ENCODE results near the gene PITRM1. TPM values are rescaled to one million over a fixed set of nuclear protein-coding genes. Genes with fewer than 3 reads are reported as not detected.

PITRM1 gene
- total and polyA plus RNA-seq, 2 experiments from 2014 or later = 79.7 to 94.4 TPM

DNA sequence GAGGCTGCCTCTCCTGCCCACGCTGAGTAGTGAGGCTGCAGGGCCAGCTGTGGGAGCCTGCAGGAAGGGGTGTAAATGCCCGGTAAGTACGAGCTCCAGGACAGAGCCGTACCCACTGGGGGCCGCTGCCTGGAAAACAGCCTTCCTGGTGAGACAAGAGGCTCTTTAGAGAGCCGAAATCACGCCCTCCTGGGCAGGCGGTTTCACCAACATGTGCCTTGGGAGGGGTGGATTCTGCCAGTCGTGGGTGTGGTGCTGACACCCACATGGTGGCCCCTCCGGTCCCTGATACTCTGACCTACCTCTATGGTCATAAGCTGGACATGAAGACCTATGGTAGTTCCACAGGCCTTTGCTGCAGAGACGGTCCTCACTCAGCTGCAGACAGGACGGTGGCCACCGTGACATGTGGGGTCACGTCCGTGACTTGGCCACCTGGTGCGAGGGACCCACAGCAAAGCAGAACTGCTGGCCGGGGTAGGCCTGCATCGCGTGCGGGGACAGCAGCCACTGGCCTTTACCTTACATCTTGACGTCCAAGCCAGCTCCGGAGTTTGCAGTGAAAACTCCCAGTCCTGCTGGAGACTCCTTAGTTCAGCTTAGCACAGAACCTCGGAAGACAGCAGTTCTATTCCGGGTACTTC, 46.9 kb downstream of the PITRM1 start:
- Histone ChIP-seq H3K4me3 (no peak overlapping the region), H3F3A (ENCODE audit: insufficient read depth) (no peaks in the 10 kb centered on the region), H3K27ac (no peak overlapping the region), H2AFZ (no peak overlapping the region), H3K4me1 (ENCODE audit: insufficient read depth) (no peaks in the 10 kb centered on the region), H3K36me3 (ENCODE audit: low read depth) (peaks cover 13% of the 10 kb centered on the region; the same call in 1 of the 2 replicates), H3K79me2 (ENCODE audit: insufficient read depth) (no peaks in the 10 kb centered on the region), H3K4me2 (ENCODE audit: unreplicated experiment) (no peak overlapping the region), H3K9me2 (ENCODE audit: insufficient read depth) (no peaks in the 10 kb centered on the region), H4K20me1 (ENCODE audit: insufficient read depth) (no peaks in the 10 kb centered on the region), H3K9ac (no peak overlapping the region), H3K9me3 (ENCODE audit: low read depth) (no peaks in the 10 kb centered on the region), H3K27me3 (replicated peaks; ENCODE audit: insufficient read depth) (no peaks in the 10 kb centered on the region)
- WGBS, 2 experiments (ENCODE audit: low coverage in 1 of 2, low lambda C conversion rate in 2 of 2, missing lambda C conversion rate in 2 of 2) = 95% methylated on average over 24 of the region's 24 CpGs
- in situ Hi-C loops (cut with MboI) = no loop called here
- no peak for DNase-seq
- no peak for TF ChIP-seq EZH2phosphoT487 (IDR thresholded peaks at IDR 0.05; ENCODE audit: insufficient read depth, low read depth)
- TF ChIP-seq EZH2 (IDR thresholded peaks at IDR 0.05; ENCODE audit: insufficient read depth, poor library complexity, severe bottlenecking) = no peak

DNA sequence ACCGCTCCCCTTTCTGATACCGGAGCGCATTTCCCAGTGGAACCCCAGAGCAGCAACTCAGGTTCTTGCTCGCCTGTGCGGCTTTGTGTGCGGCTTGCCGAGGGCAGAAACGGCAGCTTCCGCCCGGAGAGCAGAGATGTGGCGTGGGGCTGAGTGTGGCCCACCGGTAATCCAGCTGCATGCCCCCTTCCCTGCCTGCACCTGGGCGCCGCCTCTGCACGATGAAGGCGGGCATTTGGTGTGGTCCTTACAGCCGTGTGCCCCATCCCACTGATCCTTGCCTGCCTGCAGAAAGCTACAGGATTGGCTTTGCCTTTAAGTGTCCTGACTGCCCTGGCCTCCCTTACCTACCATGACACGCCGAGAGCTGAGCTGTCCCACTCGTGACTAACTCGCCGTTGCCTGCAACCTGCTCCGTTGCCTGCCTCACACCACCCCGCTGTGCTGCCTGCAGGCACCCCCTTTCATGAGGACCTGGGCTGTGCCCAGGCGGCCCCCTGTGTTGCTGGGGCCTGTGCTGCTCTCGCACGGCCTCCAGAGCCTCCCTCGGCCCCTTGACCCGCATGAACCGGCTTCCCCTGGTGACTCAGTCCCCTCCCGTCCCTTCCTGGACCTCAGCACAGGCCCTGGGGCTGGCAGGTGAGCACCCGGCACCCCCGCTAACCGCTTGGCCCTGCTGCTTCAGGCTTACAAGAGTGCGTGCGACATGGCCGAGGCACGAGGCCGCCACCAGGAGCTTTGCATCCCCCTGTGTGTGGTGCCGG, 48.0 kb downstream of the PITRM1 start:
- H3K27ac ChIP-seq = no peak overlapping the region
- H3K4me3 ChIP-seq = no peak overlapping the region
- no peak for TF ChIP-seq EZH2phosphoT487 (IDR thresholded peaks at IDR 0.05; ENCODE audit: insufficient read depth, low read depth)
- TF ChIP-seq EZH2 (IDR thresholded peaks at IDR 0.05; ENCODE audit: insufficient read depth, poor library complexity, severe bottlenecking) = no peak
- no peaks in the 10 kb centered on the region for H3K79me2 ChIP-seq (ENCODE audit: insufficient read depth)
- H3K9ac ChIP-seq = no peak overlapping the region
- in situ Hi-C loops (cut with MboI) = no loop called here
- no peaks in the 10 kb centered on the region for H3K9me2 ChIP-seq (ENCODE audit: insufficient read depth)
- no peaks in the 10 kb centered on the region for H3K27me3 ChIP-seq (replicated peaks; ENCODE audit: insufficient read depth)
- no peak overlapping the region for H3K4me2 ChIP-seq (ENCODE audit: unreplicated experiment)
- WGBS, 2 experiments (ENCODE audit: low coverage in 1 of 2, low lambda C conversion rate in 2 of 2, missing lambda C conversion rate in 2 of 2) = 97% methylated on average over 36 to 40 of the region's 40 CpGs
- no peaks in the 10 kb centered on the region for H3K4me1 ChIP-seq (ENCODE audit: insufficient read depth)
- H3K36me3 ChIP-seq (ENCODE audit: low read depth) = peaks cover 15% of the 10 kb centered on the region; the same call in 1 of the 2 replicates
- no peak overlapping the region for H2AFZ ChIP-seq
- no peaks in the 10 kb centered on the region for H4K20me1 ChIP-seq (ENCODE audit: insufficient read depth)
- H3K9me3 ChIP-seq (ENCODE audit: low read depth) = no peaks in the 10 kb centered on the region
- no peaks in the 10 kb centered on the region for H3F3A ChIP-seq (ENCODE audit: insufficient read depth)
- DNase-seq = no peak

DNA sequence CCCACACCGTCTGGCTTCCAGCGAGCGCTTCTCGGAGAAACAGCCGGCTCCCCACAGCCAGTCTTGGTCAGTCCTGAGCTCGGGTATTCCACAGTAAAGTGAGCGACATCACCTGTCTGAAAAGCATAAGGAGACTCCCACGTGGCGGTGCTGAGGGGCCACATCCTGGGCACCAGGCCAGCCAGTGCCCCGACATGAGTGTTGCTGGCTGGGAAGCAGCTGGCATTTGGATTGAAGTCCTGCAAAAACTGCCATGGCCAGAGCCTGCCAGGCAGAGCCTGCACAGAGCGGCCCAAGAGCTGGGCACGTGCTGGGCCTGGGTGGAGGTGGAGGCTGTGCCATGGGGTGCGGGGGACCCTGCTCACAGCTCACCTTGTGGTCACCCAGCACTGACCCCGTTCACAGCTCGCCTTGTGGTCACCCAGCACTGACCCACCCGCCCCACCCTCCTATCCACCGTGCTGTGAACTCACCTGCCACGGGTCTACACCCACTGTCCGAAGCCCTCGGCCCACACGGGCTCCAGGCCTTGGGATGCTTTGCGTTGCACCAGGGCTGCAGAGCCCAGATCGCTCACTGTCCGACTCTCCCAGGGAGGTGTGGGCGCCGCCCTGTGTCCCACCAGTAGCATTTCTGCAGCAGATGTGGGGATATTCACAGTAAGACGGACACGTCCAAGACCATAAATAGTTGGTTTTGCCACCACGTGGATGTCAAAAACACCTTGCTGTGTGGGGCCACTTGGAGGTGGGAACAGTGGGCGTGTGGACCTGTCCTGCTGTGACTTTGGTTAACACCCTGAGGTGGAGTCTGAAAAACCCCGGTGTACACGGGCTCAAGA, 48.8 kb downstream of the PITRM1 start:
- H2AFZ ChIP-seq = no peak overlapping the region
- 90 to 91% methylated on average over 32 of the region's 32 CpGs for WGBS, 2 experiments (ENCODE audit: low coverage in 1 of 2, low lambda C conversion rate in 2 of 2, missing lambda C conversion rate in 2 of 2)
- H3K9ac ChIP-seq = no peak overlapping the region
- no peak overlapping the region for H3K4me3 ChIP-seq
- in situ Hi-C loops (cut with MboI) = no loop called here
- no peaks in the 10 kb centered on the region for H3K9me2 ChIP-seq (ENCODE audit: insufficient read depth)
- H3F3A ChIP-seq (ENCODE audit: insufficient read depth) = no peaks in the 10 kb centered on the region
- no peaks in the 10 kb centered on the region for H4K20me1 ChIP-seq (ENCODE audit: insufficient read depth)
- TF ChIP-seq EZH2phosphoT487 (IDR thresholded peaks at IDR 0.05; ENCODE audit: insufficient read depth, low read depth) (no peak), EZH2 (IDR thresholded peaks at IDR 0.05; ENCODE audit: insufficient read depth, poor library complexity, severe bottlenecking) (no peak)
- H3K36me3 ChIP-seq (ENCODE audit: low read depth) = peaks cover 15% of the 10 kb centered on the region; the same call in 1 of the 2 replicates
- H3K4me1 ChIP-seq (ENCODE audit: insufficient read depth) = no peaks in the 10 kb centered on the region
- no peaks in the 10 kb centered on the region for H3K27me3 ChIP-seq (replicated peaks; ENCODE audit: insufficient read depth)
- no peak overlapping the region for H3K27ac ChIP-seq
- no peaks in the 10 kb centered on the region for H3K9me3 ChIP-seq (ENCODE audit: low read depth)
- no peak for DNase-seq
- no peaks in the 10 kb centered on the region for H3K79me2 ChIP-seq (ENCODE audit: insufficient read depth)
- no peak overlapping the region for H3K4me2 ChIP-seq (ENCODE audit: unreplicated experiment)

DNA sequence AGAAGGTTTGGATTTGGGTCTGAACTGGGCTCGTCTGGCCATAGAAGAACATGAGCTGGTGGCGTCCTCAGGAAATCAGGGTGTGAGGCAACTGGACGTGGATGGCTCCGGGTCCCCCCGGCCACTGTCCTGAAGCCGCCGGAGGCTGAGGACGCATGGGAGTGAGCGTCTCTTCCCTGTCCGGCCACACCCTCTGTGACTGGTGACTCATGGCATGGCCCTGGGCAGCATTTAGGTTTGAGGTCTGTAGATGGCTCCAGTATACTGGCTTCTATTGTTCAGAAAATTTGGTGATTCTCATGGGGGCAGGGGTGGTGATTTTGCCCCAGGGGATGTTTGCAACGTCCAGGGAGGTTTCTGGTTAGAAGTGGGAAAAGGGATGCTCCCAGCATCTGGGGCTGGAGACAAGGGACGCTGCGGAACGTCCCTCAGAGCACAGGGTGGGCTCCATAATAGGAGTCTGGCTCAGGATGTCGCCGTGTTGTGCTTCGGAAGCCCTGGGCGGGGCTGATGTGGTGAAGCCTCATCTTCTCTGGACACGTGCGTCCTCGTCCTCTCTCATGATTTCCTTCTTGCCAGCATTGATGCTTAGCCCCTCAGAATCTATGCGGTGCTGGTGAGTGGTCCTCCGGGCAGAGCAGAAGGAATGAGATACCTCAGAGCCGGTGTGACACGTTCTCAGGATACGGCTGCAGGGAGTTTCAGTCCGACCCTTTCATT, 49.9 kb downstream of the PITRM1 start:
- 66 to 69% methylated on average over 27 of the region's 27 CpGs for WGBS, 2 experiments (ENCODE audit: low coverage in 1 of 2, low lambda C conversion rate in 2 of 2, missing lambda C conversion rate in 2 of 2)
- no peak overlapping the region for H2AFZ ChIP-seq
- no peaks in the 10 kb centered on the region for H3F3A ChIP-seq (ENCODE audit: insufficient read depth)
- in situ Hi-C loops (cut with MboI) = no loop called here
- no peak overlapping the region; the same call in 1 of the 2 replicates for H3K27ac ChIP-seq
- DNase-seq = peak; percentile 75
- peaks cover 15% of the 10 kb centered on the region; the same call in 1 of the 2 replicates for H3K36me3 ChIP-seq (ENCODE audit: low read depth)
- no peaks in the 10 kb centered on the region for H3K9me2 ChIP-seq (ENCODE audit: insufficient read depth)
- 0 out of 2 replicates have a peak overlapping the region, but pooled peaks have one; percentile 12 for H3K9ac ChIP-seq
- H3K4me2 ChIP-seq (ENCODE audit: unreplicated experiment) = no peak overlapping the region
- no peaks in the 10 kb centered on the region for H3K79me2 ChIP-seq (ENCODE audit: insufficient read depth)
- H3K27me3 ChIP-seq (replicated peaks; ENCODE audit: insufficient read depth) = no peaks in the 10 kb centered on the region
- H3K4me3 ChIP-seq = no peak overlapping the region
- no peak for TF ChIP-seq EZH2 (IDR thresholded peaks at IDR 0.05; ENCODE audit: insufficient read depth, poor library complexity, severe bottlenecking)
- TF ChIP-seq EZH2phosphoT487 (IDR thresholded peaks at IDR 0.05; ENCODE audit: insufficient read depth, low read depth) = no peak
- no peaks in the 10 kb centered on the region for H3K9me3 ChIP-seq (ENCODE audit: low read depth)
- no peaks in the 10 kb centered on the region for H3K4me1 ChIP-seq (ENCODE audit: insufficient read depth)
- H4K20me1 ChIP-seq (ENCODE audit: insufficient read depth) = no peaks in the 10 kb centered on the region
